Caco-2 (cell line): ENCODE data around the gene SEPTIN10. TPM values are rescaled to one million over a fixed set of nuclear protein-coding genes. Genes with fewer than 3 reads are reported as not detected.

Experiments used
- BruUV-seq: library from RNA; stranded (reverse); fragments of 400-500 nt; replicated peaks from 2 replicates; lab custom pipeline; 2021; lab: Mats Ljungman, UMichigan
- CTCF ChIA-PET: fragments of 300-600 bp; sonication (Branson Sonifier 250); formaldehyde crosslinking; loops from one replicate; lab custom pipeline; 2022; ENCODE audit warnings: antibody characterized with exemption; lab: Charles Lee
- POLR2A ChIA-PET: fragments of 300-600 bp; sonication (Branson Sonifier 250); formaldehyde crosslinking; loops from one replicate; lab custom pipeline; 2022; ENCODE audit warnings: antibody characterized with exemption; lab: Charles Lee
- DNase-seq, 2 experiments: peaks; one replicate each; pipeline versions ENCODE4 v3.0.0 to v3.0.0-alpha.2; 2020 to 2022
- H3K27me3 ChIP-seq: replicated peaks from 2 replicates; pipeline ENCODE4 v1.6.0; 2011; ENCODE audit warnings: low read length; ENCODE audit not compliant: control insufficient read depth, insufficient read depth
- H3K36me3 ChIP-seq: 2 replicates; pipeline ENCODE4 v1.5.1; 2011; ENCODE audit warnings: low read length; ENCODE audit not compliant: control insufficient read depth, insufficient read depth
- H3K4me1 ChIP-seq: fragments of 250-450 bp; sonication (Bioruptor Pico); 2 replicates; pipeline ENCODE4 v1.5.1; 2020; ENCODE audit warnings: mild to moderate bottlenecking
- H3K4me3 ChIP-seq: 2 replicates; pipeline ENCODE4 v1.5.1; 2011; ENCODE audit warnings: low read depth, mild to moderate bottlenecking, control low read depth, low read length
- H3K9me3 ChIP-seq: fragments of 250-450 bp; sonication (Bioruptor Pico); 2 replicates; pipeline ENCODE4 v1.5.1; 2020; ENCODE audit warnings: mild to moderate bottlenecking, moderate library complexity
- H3K27ac Mint-ChIP-seq: one replicate; pipeline ENCODE4 v1.8.0; 2022; ENCODE audit warnings: mixed read lengths; ENCODE audit not compliant: unreplicated experiment
- H3K27me3 Mint-ChIP-seq: one replicate; pipeline ENCODE4 v1.8.0; 2022; ENCODE audit warnings: mixed read lengths; ENCODE audit not compliant: insufficient read depth, unreplicated experiment
- H3K36me3 Mint-ChIP-seq: one replicate; pipeline ENCODE4 v1.8.0; 2022; ENCODE audit warnings: mild to moderate bottlenecking, mixed read lengths; ENCODE audit not compliant: insufficient read depth, unreplicated experiment
- H3K4me1 Mint-ChIP-seq: one replicate; pipeline ENCODE4 v1.8.0; 2022; ENCODE audit warnings: low read depth, mixed read lengths; ENCODE audit not compliant: unreplicated experiment
- H3K4me3 Mint-ChIP-seq: one replicate; pipeline ENCODE4 v1.8.0; 2022; ENCODE audit warnings: mild to moderate bottlenecking, moderate library complexity, mixed read lengths; ENCODE audit not compliant: unreplicated experiment
- H3K9me3 Mint-ChIP-seq: one replicate; pipeline ENCODE4 v1.8.0; 2022; ENCODE audit warnings: mixed read lengths; ENCODE audit not compliant: unreplicated experiment
- intact Hi-C: fragments of 100-400 bp; cut with micrococcal nuclease; formaldehyde crosslinking; loops from one replicate; pipeline ENCODE4 v1.10.0; 2022; ENCODE audit not compliant: unreplicated experiment
- total RNA-seq: library from RNA; stranded (reverse); gene quantifications from 2 replicates; pipeline ENCODE4 v1.2.3, GENCODE V29; 2022
- TF ChIP-seq, protein P1 (sequence below), 2 experiments: fragments of 200-600 bp in 1 of 2; IDR thresholded peaks; 1 replicate in 1 of 2; 2 replicates in 1 of 2; pipeline versions ENCODE4 v1.5.1 to v1.8.0; 2011 to 2022; ENCODE audit warnings: antibody characterized with exemption in 1 of 2, control low read depth in 1 of 2, inconsistent platforms in 1 of 2, low read depth in 1 of 2, low read length in 1 of 2, mild to moderate bottlenecking in 1 of 2, moderate library complexity in 1 of 2; ENCODE audit not compliant: insufficient read depth in 1 of 2, severe bottlenecking in 1 of 2, unreplicated experiment in 1 of 2

Gene SEPTIN10
- total RNA-seq, 1 experiment from 2014 or later: 83.7 TPM

DNA sequence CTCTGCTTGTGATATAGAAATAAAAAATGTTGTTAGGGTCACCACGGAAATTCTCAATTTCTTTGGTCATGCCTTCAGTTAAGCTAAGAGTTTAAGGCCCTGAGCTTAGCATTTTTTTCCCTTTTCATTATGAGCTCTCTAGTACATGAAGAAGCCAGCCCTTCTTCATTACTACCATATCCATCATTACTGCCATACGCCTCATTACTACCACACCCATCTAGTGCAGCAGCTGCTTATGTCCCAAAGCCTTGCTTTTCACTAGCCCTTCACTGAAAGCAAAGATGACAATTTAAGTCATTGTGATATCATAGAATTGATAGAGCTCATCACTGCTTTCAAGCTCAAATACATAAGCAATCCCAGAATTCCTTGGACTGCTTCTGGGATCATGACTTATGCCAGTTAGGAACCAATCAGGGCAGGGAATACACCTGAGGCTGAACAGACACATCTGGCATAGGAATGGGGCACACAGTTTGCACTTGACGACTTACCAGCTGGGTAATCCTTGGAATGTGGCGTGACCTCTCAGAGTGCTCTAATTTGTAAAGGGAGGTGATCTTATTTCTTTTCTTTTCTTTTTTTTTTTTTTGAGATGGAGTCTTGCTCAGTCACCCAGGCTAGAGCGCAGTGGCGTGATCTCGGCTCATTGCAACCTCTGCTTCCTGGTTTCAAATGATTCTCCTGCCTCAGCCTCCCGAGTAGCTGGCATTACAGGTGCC lies 40.7 kb upstream of the SEPTIN10 start:
- BruUV-seq: no TSS peak
- Mint-ChIP-seq H3K27me3 (no peaks in the 10 kb centered on the region), H3K36me3 (no peaks in the 10 kb centered on the region), H3K9me3 (no peaks in the 10 kb centered on the region), H3K4me1 (peaks cover 13% of the 10 kb centered on the region), H3K27ac (no peak overlapping the region), H3K4me3 (no peak overlapping the region)
- CTCF ChIA-PET: interaction anchor here (1.8 kb wide), 1 partner anchor 8 kb away, joined by 6 read pairs; no protein-coding TSS in a partner anchor
- TF ChIP-seq, protein P1, sequence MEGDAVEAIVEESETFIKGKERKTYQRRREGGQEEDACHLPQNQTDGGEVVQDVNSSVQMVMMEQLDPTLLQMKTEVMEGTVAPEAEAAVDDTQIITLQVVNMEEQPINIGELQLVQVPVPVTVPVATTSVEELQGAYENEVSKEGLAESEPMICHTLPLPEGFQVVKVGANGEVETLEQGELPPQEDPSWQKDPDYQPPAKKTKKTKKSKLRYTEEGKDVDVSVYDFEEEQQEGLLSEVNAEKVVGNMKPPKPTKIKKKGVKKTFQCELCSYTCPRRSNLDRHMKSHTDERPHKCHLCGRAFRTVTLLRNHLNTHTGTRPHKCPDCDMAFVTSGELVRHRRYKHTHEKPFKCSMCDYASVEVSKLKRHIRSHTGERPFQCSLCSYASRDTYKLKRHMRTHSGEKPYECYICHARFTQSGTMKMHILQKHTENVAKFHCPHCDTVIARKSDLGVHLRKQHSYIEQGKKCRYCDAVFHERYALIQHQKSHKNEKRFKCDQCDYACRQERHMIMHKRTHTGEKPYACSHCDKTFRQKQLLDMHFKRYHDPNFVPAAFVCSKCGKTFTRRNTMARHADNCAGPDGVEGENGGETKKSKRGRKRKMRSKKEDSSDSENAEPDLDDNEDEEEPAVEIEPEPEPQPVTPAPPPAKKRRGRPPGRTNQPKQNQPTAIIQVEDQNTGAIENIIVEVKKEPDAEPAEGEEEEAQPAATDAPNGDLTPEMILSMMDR (IDR thresholded peaks at IDR 0.05; ENCODE audit: insufficient read depth in 1 of 2, low read depth in 1 of 2, low read length in 1 of 2, severe bottlenecking in 1 of 2, unreplicated experiment in 1 of 2): no peak
- Histone ChIP-seq H3K36me3 (no peaks in the 10 kb centered on the region), H3K27me3 (no peaks in the 10 kb centered on the region), H3K4me3 (no peak overlapping the region), H3K9me3 (no peaks in the 10 kb centered on the region), H3K4me1 (peaks cover 9% of the 10 kb centered on the region)
- POLR2A ChIA-PET: interaction anchor here (1.2 kb wide), 1 partner anchor 109 kb away, joined by 8 read pairs; no protein-coding TSS in a partner anchor
- intact Hi-C loops: no loop called here
- no peak for DNase-seq

GRCh38 chr2:109649736-109650695 lies 36.2 kb upstream of the SEPTIN10 start:
- no TSS peak for BruUV-seq
- Histone ChIP-seq H3K9me3 (no peaks in the 10 kb centered on the region), H3K36me3 (no peaks in the 10 kb centered on the region), H3K4me1 (peaks cover 39% of the 10 kb centered on the region), H3K4me3 (no peak overlapping the region), H3K27me3 (no peaks in the 10 kb centered on the region)
- H3K4me1 Mint-ChIP-seq: peaks cover 30% of the 10 kb centered on the region
- peak overlapping the region; percentile 56 for H3K27ac Mint-ChIP-seq
- H3K4me3 Mint-ChIP-seq: no peak overlapping the region
- DNase-seq: no peak
- ChIA-PET POLR2A (no interaction called here), CTCF (no interaction called here)
- H3K36me3 Mint-ChIP-seq: peaks cover 6% of the 10 kb centered on the region
- TF ChIP-seq, protein P1 (IDR thresholded peaks at IDR 0.05; ENCODE audit: insufficient read depth in 1 of 2, low read depth in 1 of 2, low read length in 1 of 2, severe bottlenecking in 1 of 2, unreplicated experiment in 1 of 2): no peak
- H3K27me3 Mint-ChIP-seq: no peaks in the 10 kb centered on the region
- no peaks in the 10 kb centered on the region for H3K9me3 Mint-ChIP-seq
- intact Hi-C loops: no loop called here

DNA sequence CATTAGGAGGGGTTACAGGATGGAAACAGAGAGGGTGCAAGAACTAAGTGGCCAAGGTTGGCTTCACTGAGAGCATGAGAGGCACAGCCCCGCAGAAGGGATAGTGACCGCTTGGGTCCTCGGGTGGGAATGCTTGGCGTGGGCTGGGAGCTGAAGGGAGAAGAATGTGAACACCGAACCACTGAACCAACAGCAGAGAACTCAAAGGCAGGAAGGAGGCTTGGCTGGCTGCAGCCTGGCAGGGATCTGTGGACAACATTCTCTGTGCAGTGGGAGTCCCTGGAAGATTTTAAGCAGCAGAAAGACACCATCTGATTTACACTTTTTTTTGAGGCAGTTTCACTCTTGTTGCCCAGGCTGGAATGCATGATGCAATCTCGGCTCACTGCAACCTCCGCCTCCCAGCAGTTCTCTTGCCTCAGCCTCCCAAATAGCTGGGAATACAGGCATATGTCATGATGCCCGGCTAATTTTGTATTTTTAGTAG lies 34.3 kb upstream of the SEPTIN10 start:
- H3K36me3 Mint-ChIP-seq: peaks cover 6% of the 10 kb centered on the region
- peaks cover 37% of the 10 kb centered on the region for H3K4me1 Mint-ChIP-seq
- DNase-seq: peak in 1 of 2 experiments; percentile 32
- no peaks in the 10 kb centered on the region for H3K27me3 Mint-ChIP-seq
- BruUV-seq: no TSS peak
- POLR2A ChIA-PET: interaction anchor here (1.5 kb wide), 1 partner anchor 34 kb away, joined by 4 read pairs; the partner anchor contains the start of genes SEPTIN10 and SOWAHC
- Histone ChIP-seq H3K27me3 (no peaks in the 10 kb centered on the region), H3K9me3 (no peaks in the 10 kb centered on the region), H3K4me1 (peaks cover 55% of the 10 kb centered on the region), H3K36me3 (no peaks in the 10 kb centered on the region), H3K4me3 (no peak overlapping the region)
- no peak overlapping the region for H3K4me3 Mint-ChIP-seq
- CTCF ChIA-PET: interaction anchor here (0.6 kb wide), 1 partner anchor 42 kb away, joined by 3 read pairs; no protein-coding TSS in a partner anchor
- H3K9me3 Mint-ChIP-seq: no peaks in the 10 kb centered on the region
- H3K27ac Mint-ChIP-seq: peak overlapping the region; percentile 42
- intact Hi-C loops: no loop called here
- TF ChIP-seq, protein P1 (IDR thresholded peaks at IDR 0.05; ENCODE audit: insufficient read depth in 1 of 2, low read depth in 1 of 2, low read length in 1 of 2, severe bottlenecking in 1 of 2, unreplicated experiment in 1 of 2): no peak
